ENCODE results near the gene FOXI2. TPM values are rescaled to one million over a fixed set of nuclear protein-coding genes. Genes with fewer than 3 reads are reported as not detected.

The FOXI2 gene
- total RNA-seq, 1 donor from 2014 or later: not detected

- Histone ChIP-seq H3K27me3 (peaks cover 27% of the 10 kb centered on the region), H3K4me2 (no peak overlapping the region), H3K4me3 (no peak overlapping the region), H4K20me1 (ENCODE audit: low read depth) (peaks cover 4% of the 10 kb centered on the region), H3K4me1 (no peaks in the 10 kb centered on the region), H3K9ac (no peak overlapping the region), H2AFZ (replicated peaks) (no peak overlapping the region), H3K9me3 (ENCODE audit: low read depth) (no peaks in the 10 kb centered on the region), H3F3A (ENCODE audit: low read depth) (no peaks in the 10 kb centered on the region), H3K79me2 (ENCODE audit: low read depth) (no peaks in the 10 kb centered on the region), H3K27ac (no peak overlapping the region), H3K36me3 (no peaks in the 10 kb centered on the region)
- Mint-ChIP-seq H3K9me3 (no peaks in the 10 kb centered on the region), H3K4me1 (no peaks in the 10 kb centered on the region), H3K4me3 (no peak overlapping the region), H3K36me3 (no peaks in the 10 kb centered on the region), H3K27me3 (ENCODE audit: insufficient read depth, low read depth) (peaks cover 3% of the 10 kb centered on the region), H3K27ac (no peak overlapping the region)
- TF ChIP-seq EZH2 (IDR thresholded peaks at IDR 0.05): no peak
- TF ChIP-seq CTCF (IDR thresholded peaks at IDR 0.05): peak; percentile 72
- no peak for TF ChIP-seq EZH2phosphoT487 (IDR thresholded peaks at IDR 0.05)
- DNase-seq (ENCODE audit: low spot score): peak; percentile 53
Measured at GRCh38 chr10:127715782-127716378, 21.1 kb upstream of the FOXI2 start.

GRCh38 chr10:127720142-127720541 is 16.8 kb upstream of the FOXI2 start:
- TF ChIP-seq EZH2phosphoT487 (IDR thresholded peaks at IDR 0.05) (no peak), CTCF (IDR thresholded peaks at IDR 0.05) (no peak), EZH2 (IDR thresholded peaks at IDR 0.05) (no peak)
- DNase-seq (ENCODE audit: low spot score): no peak
- Histone ChIP-seq H3F3A (ENCODE audit: low read depth) (no peaks in the 10 kb centered on the region), H3K4me2 (no peak overlapping the region), H3K36me3 (no peaks in the 10 kb centered on the region), H3K4me1 (no peaks in the 10 kb centered on the region), H3K27ac (no peak overlapping the region), H3K79me2 (ENCODE audit: low read depth) (no peaks in the 10 kb centered on the region), H2AFZ (replicated peaks) (no peak overlapping the region), H3K4me3 (no peak overlapping the region), H3K27me3 (peaks cover 40% of the 10 kb centered on the region), H3K9ac (no peak overlapping the region), H3K9me3 (ENCODE audit: low read depth) (no peaks in the 10 kb centered on the region), H4K20me1 (ENCODE audit: low read depth) (peaks cover 4% of the 10 kb centered on the region)
- Mint-ChIP-seq H3K4me3 (no peak overlapping the region), H3K4me1 (no peaks in the 10 kb centered on the region), H3K27me3 (ENCODE audit: insufficient read depth, low read depth) (peaks cover 6% of the 10 kb centered on the region), H3K9me3 (peaks cover 11% of the 10 kb centered on the region), H3K27ac (no peak overlapping the region), H3K36me3 (no peaks in the 10 kb centered on the region)

GRCh38 chr10:127720903-127721302 is 16.1 kb upstream of the FOXI2 start:
- H3F3A ChIP-seq (ENCODE audit: low read depth): no peaks in the 10 kb centered on the region
- no peak overlapping the region for H3K4me3 ChIP-seq
- H3K9me3 Mint-ChIP-seq: peaks cover 14% of the 10 kb centered on the region
- H4K20me1 ChIP-seq (ENCODE audit: low read depth): peaks cover 4% of the 10 kb centered on the region
- H2AFZ ChIP-seq (replicated peaks): no peak overlapping the region
- DNase-seq (ENCODE audit: low spot score): no peak
- H3K27ac Mint-ChIP-seq: no peak overlapping the region
- H3K4me1 ChIP-seq: no peaks in the 10 kb centered on the region
- H3K27me3 Mint-ChIP-seq (ENCODE audit: insufficient read depth, low read depth): peaks cover 6% of the 10 kb centered on the region
- no peaks in the 10 kb centered on the region for H3K4me1 Mint-ChIP-seq
- H3K4me2 ChIP-seq: no peak overlapping the region
- H3K36me3 Mint-ChIP-seq: no peaks in the 10 kb centered on the region
- no peaks in the 10 kb centered on the region for H3K9me3 ChIP-seq (ENCODE audit: low read depth)
- H3K9ac ChIP-seq: no peak overlapping the region
- no peak overlapping the region for H3K4me3 Mint-ChIP-seq
- peaks cover 47% of the 10 kb centered on the region for H3K27me3 ChIP-seq
- no peaks in the 10 kb centered on the region for H3K79me2 ChIP-seq (ENCODE audit: low read depth)
- no peak overlapping the region for H3K27ac ChIP-seq
- TF ChIP-seq CTCF (IDR thresholded peaks at IDR 0.05) (peak; percentile 21), EZH2phosphoT487 (IDR thresholded peaks at IDR 0.05) (no peak), EZH2 (IDR thresholded peaks at IDR 0.05) (no peak)
- H3K36me3 ChIP-seq: no peaks in the 10 kb centered on the region

Data from neural progenitor cell (in vitro differentiated cells).